ENCODE results near the gene NAV1. TPM values are rescaled to one million over a fixed set of nuclear protein-coding genes. Genes with fewer than 3 reads are reported as not detected.
A peak's percentile ranks its signal among the peaks of the same experiment; 100 is the strongest.
"Not testable (repeated sequence)": the region's sequence is repeated elsewhere in the genome, so short reads cannot be mapped to it uniquely, and the experiment has no call there.

NAV1 gene
- total and polyA plus RNA-seq, 2 donors: 19.0 to 27.5 TPM

GRCh38 chr1:201539561-201540431, 869 bp downstream of the NAV1 start:
- Histone ChIP-seq H3K4me1 (ENCODE audit: insufficient read depth) (no peaks in the 10 kb centered on the region), H3K4me3 (ENCODE audit: low read depth, low read length) (peak overlapping the region; percentile 61), H3K36me3 (ENCODE audit: insufficient read depth) (no peaks in the 10 kb centered on the region), H3K27ac (ENCODE audit: low read depth) (peak overlapping the region; percentile 12)
- 2% methylated on average over 47 of the region's 47 CpGs for WGBS
- DNase-seq (ENCODE audit: extremely low spot score): no peak

GRCh38 chr1:201540846-201541735, 2.2 kb downstream of the NAV1 start:
- Histone ChIP-seq H3K27ac (ENCODE audit: low read depth) (no peak overlapping the region), H3K4me1 (ENCODE audit: insufficient read depth) (no peaks in the 10 kb centered on the region), H3K4me3 (ENCODE audit: low read depth, low read length) (no peak overlapping the region), H3K36me3 (ENCODE audit: insufficient read depth) (no peaks in the 10 kb centered on the region)
- WGBS: 87% methylated on average over 12 of the region's 12 CpGs
- no peak for DNase-seq (ENCODE audit: extremely low spot score)

- no peak for DNase-seq (ENCODE audit: extremely low spot score)
- no peaks in the 10 kb centered on the region for H3K4me1 ChIP-seq (ENCODE audit: insufficient read depth)
- no peaks in the 10 kb centered on the region for H3K36me3 ChIP-seq (ENCODE audit: insufficient read depth)
- H3K4me3 ChIP-seq (ENCODE audit: low read depth, low read length): no peak overlapping the region
- WGBS: 75% methylated on average over 9 of the region's 9 CpGs
- H3K27ac ChIP-seq (ENCODE audit: low read depth): no peak overlapping the region
Measured at GRCh38 chr1:201542309-201543035, 3.5 kb downstream of the NAV1 start.

- Histone ChIP-seq H3K27ac (ENCODE audit: low read depth) (no peak overlapping the region), H3K4me3 (ENCODE audit: low read depth, low read length) (no peak overlapping the region), H3K4me1 (ENCODE audit: insufficient read depth) (no peaks in the 10 kb centered on the region), H3K36me3 (ENCODE audit: insufficient read depth) (no peaks in the 10 kb centered on the region)
- 64% methylated on average over 7 of the region's 7 CpGs for WGBS
- no peak for DNase-seq (ENCODE audit: extremely low spot score)
Measured at GRCh38 chr1:201543871-201544642, 5.1 kb downstream of the NAV1 start.

- H3K4me3 ChIP-seq (ENCODE audit: low read depth, low read length): no peak overlapping the region
- H3K27ac ChIP-seq (ENCODE audit: low read depth): no peak overlapping the region
- no peaks in the 10 kb centered on the region for H3K4me1 ChIP-seq (ENCODE audit: insufficient read depth)
- WGBS: 95% methylated on average over 3 of the region's 3 CpGs
- DNase-seq (ENCODE audit: extremely low spot score): no peak
- H3K36me3 ChIP-seq (ENCODE audit: insufficient read depth): no peaks in the 10 kb centered on the region
Measured at GRCh38 chr1:201544710-201545109, 5.8 kb downstream of the NAV1 start.

- Histone ChIP-seq H3K36me3 (ENCODE audit: insufficient read depth) (no peaks in the 10 kb centered on the region), H3K27ac (ENCODE audit: low read depth) (no peak overlapping the region), H3K4me1 (ENCODE audit: insufficient read depth) (no peaks in the 10 kb centered on the region), H3K4me3 (ENCODE audit: low read depth, low read length) (no peak overlapping the region)
- DNase-seq (ENCODE audit: extremely low spot score): no peak
- WGBS: 64% methylated on average over 9 of the region's 9 CpGs
Measured at GRCh38 chr1:201545851-201546492, 7.0 kb downstream of the NAV1 start.

- H3K4me1 ChIP-seq (ENCODE audit: insufficient read depth); DNase-seq (ENCODE audit: extremely low spot score); H3K36me3 ChIP-seq (ENCODE audit: insufficient read depth); H3K27ac ChIP-seq (ENCODE audit: low read depth); H3K4me3 ChIP-seq (ENCODE audit: low read depth, low read length): not testable (repeated sequence)
- WGBS: 93% methylated on average over 5 of the region's 5 CpGs
Measured at GRCh38 chr1:201549522-201549921, 10.6 kb downstream of the NAV1 start.

- H3K27ac ChIP-seq (ENCODE audit: low read depth): no peak overlapping the region
- no peaks in the 10 kb centered on the region for H3K4me1 ChIP-seq (ENCODE audit: insufficient read depth)
- no peak overlapping the region for H3K4me3 ChIP-seq (ENCODE audit: low read depth, low read length)
- WGBS: 93% methylated on average over 3 of the region's 3 CpGs
- no peaks in the 10 kb centered on the region for H3K36me3 ChIP-seq (ENCODE audit: insufficient read depth)
- DNase-seq (ENCODE audit: extremely low spot score): no peak
Measured at GRCh38 chr1:201551096-201551495, 12.2 kb downstream of the NAV1 start.

- WGBS: 84% methylated on average over 12 of the region's 12 CpGs
- Histone ChIP-seq H3K27ac (ENCODE audit: low read depth) (no peak overlapping the region), H3K36me3 (ENCODE audit: insufficient read depth) (no peaks in the 10 kb centered on the region)
Measured at GRCh38 chr1:201551877-201552731, 13.2 kb downstream of the NAV1 start.

GRCh38 chr1:201552941-201553351, 14.0 kb downstream of the NAV1 start:
- Histone ChIP-seq H3K27ac (ENCODE audit: low read depth) (no peak overlapping the region), H3K4me1 (ENCODE audit: insufficient read depth) (no peaks in the 10 kb centered on the region), H3K4me3 (ENCODE audit: low read depth, low read length) (no peak overlapping the region), H3K36me3 (ENCODE audit: insufficient read depth) (no peaks in the 10 kb centered on the region)
- no peak for DNase-seq (ENCODE audit: extremely low spot score)
- WGBS: 66% methylated on average over 5 of the region's 5 CpGs

More at GRCh38 chr1:201551877-201552731, 13.2 kb downstream of the NAV1 start:
- DNase-seq (ENCODE audit: extremely low spot score): no peak
- Histone ChIP-seq H3K4me1 (ENCODE audit: insufficient read depth) (no peaks in the 10 kb centered on the region), H3K4me3 (ENCODE audit: low read depth, low read length) (no peak overlapping the region)

- DNase-seq (ENCODE audit: extremely low spot score): no peak
- Histone ChIP-seq H3K36me3 (ENCODE audit: insufficient read depth) (no peaks in the 10 kb centered on the region), H3K4me3 (ENCODE audit: low read depth, low read length) (no peak overlapping the region), H3K27ac (ENCODE audit: low read depth) (no peak overlapping the region), H3K4me1 (ENCODE audit: insufficient read depth) (no peaks in the 10 kb centered on the region)
- WGBS: 77% methylated on average over 8 of the region's 8 CpGs
Measured at GRCh38 chr1:201553496-201554189, 14.7 kb downstream of the NAV1 start.
